ENCODE results near the gene CDH4.

Gene CDH4

GRCh38 chr20:61857414-61857775 is 605.3 kb downstream of the CDH4 start:
- no peak for DNase-seq

- DNase-seq, result no peak
Measured at GRCh38 chr20:61857884-61858283, 605.8 kb downstream of the CDH4 start.

GRCh38 chr20:61859767-61860166 is 607.7 kb downstream of the CDH4 start:
- no peak for DNase-seq

GRCh38 chr20:61860260-61860987 is 608.4 kb downstream of the CDH4 start:
- no peak for DNase-seq

GRCh38 chr20:61861054-61861841 is 609.2 kb downstream of the CDH4 start:
- no peak for DNase-seq

- no peak for DNase-seq
Measured at GRCh38 chr20:61861858-61862257, 609.8 kb downstream of the CDH4 start.

GRCh38 chr20:61862881-61863280 is 610.8 kb downstream of the CDH4 start:
- no peak for DNase-seq

- no peak for DNase-seq
Measured at GRCh38 chr20:61864481-61864880, 612.4 kb downstream of the CDH4 start.

- DNase-seq, result no peak
Measured at GRCh38 chr20:61865353-61865752, 613.3 kb downstream of the CDH4 start.

- no peak for DNase-seq
Measured at GRCh38 chr20:61866165-61866564, 614.1 kb downstream of the CDH4 start.

GRCh38 chr20:61868006-61868405 is 615.9 kb downstream of the CDH4 start:
- no peak for DNase-seq

- DNase-seq, result no peak
Measured at GRCh38 chr20:61868466-61869090, 616.5 kb downstream of the CDH4 start.

- no peak for DNase-seq
Measured at GRCh38 chr20:61869750-61870507, 617.9 kb downstream of the CDH4 start.

- DNase-seq, result no peak
Measured at GRCh38 chr20:61871160-61871559, 619.1 kb downstream of the CDH4 start.

- no peak for DNase-seq
Measured at GRCh38 chr20:61871913-61872312, 619.9 kb downstream of the CDH4 start.

GRCh38 chr20:61872371-61872900 is 620.4 kb downstream of the CDH4 start:
- DNase-seq, result no peak

- DNase-seq, result no peak
Measured at GRCh38 chr20:61873651-61874420, 621.8 kb downstream of the CDH4 start.

GRCh38 chr20:61874421-61875068 is 622.5 kb downstream of the CDH4 start:
- no peak for DNase-seq

GRCh38 chr20:61875221-61875885 is 623.3 kb downstream of the CDH4 start:
- no peak for DNase-seq

- DNase-seq, result no peak
Measured at GRCh38 chr20:61875996-61876395, 623.9 kb downstream of the CDH4 start.
